DMS53 (cell line): ENCODE results near the gene NFIB.

Source experiments
- DNase-seq: peaks from one replicate; lab custom pipeline; 2025; lab: John Stamatoyannopoulos, UW

Gene NFIB

DNA sequence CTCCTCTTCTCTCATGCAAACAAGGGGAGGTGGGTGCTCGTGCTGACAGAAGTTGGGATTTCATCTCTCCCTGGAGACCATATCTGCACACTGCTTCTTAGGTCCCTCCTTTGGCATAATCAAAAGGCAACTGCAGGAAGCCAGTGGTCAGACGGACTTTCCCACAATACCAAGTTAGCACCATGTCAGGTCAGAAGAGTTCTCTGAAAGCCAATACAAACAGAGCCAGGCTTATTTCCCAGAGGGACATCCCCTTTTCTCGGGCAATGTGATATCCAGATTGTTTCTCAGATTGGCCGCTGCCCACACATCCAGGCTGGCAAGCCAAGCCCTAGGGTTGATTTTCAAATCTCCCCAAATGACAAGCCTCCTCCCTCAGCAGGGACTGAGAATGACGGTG is 241.1 kb downstream of the NFIB start:
- DNase-seq, result no peak

DNA sequence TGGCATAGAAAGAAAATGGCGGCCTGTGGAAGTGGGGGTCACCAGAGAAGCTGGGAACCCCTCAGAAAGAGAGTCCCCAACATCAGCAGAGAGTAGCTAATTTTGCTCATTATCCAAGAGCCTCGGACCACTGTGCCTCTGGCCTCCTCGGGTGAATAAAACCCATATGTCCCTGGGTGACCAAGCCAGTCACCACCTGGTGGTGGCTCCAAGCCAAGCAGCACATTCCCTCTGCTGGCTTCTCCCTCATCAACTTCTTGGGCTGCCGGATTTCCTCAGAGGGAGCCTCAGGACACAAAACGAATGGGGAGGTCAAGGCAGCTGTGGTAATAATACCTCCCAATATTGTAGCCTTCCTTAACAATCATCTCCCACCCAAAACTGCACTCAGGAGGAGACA is 242.5 kb downstream of the NFIB start:
- no peak for DNase-seq

DNA sequence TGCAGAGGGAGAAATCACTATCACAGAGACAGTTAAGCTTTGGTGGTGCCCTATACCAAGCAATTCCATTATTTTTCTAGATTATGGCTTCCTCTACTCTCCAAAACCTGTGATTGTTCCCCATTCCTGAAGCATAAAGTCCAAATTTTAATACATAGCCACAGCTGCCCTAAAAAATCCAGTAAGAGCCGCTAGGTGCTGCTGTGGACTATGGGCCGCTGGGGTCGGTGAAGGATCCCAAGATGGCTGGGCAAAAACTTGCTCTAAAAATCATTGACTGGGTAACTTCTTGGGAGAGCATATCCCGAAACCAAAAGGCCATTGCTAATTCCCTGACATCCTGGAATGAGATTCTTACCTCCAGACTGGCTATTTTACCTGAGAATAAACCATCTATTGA is 245.3 kb downstream of the NFIB start:
- DNase-seq, result no peak

DNA sequence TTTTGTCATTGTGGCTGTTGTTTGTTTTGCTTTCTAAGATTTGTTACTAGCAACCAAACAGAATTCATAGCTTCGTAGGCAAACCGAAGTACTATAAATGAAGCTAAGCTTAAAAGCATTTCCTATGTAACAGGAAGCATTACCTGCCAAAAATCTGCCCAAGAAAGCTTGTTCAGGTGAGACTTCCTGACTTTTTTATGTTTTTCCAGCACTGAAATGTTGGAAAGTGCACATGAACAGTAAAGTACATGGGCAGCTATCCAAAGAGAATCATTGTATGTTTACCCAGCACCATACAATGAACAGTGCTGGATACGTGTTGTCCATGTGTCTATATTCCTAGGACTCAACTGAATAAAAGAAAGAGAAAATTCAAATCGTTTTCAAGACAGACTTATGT is 247.1 kb downstream of the NFIB start:
- DNase-seq, result no peak

DNA sequence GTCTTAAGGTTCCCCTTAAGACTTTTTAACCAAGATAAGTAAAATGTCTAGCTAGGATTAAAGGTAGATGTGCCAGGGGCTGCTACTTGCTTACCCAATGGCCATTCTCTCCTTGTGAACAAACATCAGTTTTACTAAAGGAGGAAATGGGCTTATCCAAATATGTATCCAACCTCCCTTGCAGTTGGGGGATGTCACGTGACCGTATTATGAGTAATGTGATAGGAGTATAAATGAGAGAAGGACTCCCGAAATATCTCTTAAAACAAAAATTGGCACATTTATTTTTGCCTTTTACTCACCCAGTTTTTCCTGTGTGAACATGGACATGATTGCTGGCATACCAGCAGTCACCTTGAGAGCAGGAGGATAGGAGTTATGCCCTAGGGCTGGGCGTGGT is 247.9 kb downstream of the NFIB start:
- no peak for DNase-seq

DNA sequence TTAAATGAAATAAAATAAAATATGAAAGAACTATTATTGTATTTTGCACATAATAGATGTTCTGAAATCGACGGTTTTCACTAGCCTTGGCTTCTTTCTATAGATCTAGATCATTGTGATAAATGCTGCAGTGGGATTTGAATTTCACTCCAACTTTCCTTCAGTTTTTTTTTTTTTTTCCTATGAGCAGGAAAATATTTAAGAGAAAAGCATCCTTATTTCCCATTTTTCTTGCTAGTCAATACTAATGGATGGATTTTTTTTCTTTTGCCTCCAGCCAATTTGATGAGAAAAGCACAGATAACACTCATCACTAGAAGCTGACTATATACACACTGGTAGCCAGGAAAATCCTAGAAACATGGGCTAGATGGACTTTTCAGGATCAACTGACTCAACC is 249.0 kb downstream of the NFIB start:
- DNase-seq, result no peak

DNA sequence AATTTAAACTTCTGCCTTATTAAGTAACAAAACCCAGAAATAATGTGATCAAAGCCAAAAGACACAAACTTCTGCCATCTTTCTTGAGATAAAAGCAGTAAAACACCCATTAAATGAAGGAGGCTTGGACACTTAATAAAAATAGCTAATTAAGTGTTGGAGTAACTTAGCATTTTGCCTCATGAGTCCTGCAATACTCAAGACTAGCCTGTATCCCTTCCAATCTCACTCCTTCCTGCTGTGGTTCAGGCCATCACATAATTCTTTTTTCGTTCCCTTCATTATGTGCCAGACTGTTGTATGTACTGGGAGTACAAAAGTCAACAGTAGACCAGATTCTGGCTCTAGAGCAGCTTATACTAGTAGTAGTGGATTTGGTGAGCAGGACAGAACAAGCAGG is 250.2 kb downstream of the NFIB start:
- DNase-seq, result no peak

DNA sequence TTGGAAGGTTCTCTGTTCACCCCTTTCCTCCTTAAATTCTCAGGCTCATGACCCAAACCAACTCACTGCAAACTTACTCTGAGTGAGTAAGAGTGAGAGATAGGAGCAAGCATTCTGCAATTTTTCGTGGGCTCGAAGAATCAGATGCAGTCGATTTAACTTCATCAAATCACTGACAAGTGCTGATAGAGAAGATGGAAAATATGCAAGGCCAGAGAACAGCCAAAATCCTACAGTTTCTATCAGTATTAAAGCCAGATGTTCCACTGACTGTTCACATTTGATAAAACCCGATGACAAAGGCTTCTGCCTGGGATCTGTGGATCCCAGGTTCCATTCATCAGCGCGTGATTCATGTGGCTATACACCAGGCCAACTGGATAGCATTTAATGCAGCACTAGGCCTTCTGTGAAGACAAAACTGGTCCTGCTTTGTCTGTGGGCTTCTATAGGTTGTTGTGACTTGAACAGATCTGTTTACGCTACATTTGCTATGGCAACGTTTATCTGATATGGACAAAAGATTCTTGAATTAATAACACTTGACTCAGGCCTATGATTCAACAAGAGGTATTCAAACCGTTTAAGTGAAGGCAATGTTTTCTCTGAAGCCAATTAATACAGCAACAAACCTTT is 251.2 kb downstream of the NFIB start:
- DNase-seq, result peak; percentile 12

DNA sequence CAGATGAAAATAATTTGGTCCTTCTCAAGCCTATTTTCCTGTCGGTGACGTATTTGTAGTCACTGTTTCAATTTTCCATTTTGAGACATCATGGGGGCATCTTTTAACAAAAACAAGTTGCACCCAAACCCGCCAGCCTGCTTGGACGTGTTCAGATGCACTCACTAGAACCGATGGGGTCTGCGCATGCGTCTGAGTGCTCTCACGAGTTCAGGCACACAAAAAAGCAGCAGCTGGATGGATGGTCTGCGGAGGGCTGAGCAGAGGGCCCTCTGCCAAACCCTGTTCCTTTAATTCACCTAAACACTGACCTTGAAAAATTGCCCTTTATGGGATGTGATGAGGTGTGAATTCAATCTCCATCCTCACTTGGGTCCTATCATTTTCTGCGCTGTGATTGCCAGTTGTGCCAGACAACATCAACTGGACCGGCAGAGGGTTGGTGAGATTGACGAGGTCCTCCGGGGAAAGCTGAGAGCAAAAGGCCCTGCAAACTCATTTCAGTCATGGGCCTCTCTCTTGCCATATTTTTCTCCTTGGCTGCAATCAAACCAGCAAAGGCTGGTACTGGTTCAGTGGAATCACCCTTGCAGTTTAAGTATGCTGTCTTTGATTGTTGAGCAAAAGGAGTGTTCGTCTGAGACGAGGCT is 251.9 kb downstream of the NFIB start:
- no peak for DNase-seq

DNA sequence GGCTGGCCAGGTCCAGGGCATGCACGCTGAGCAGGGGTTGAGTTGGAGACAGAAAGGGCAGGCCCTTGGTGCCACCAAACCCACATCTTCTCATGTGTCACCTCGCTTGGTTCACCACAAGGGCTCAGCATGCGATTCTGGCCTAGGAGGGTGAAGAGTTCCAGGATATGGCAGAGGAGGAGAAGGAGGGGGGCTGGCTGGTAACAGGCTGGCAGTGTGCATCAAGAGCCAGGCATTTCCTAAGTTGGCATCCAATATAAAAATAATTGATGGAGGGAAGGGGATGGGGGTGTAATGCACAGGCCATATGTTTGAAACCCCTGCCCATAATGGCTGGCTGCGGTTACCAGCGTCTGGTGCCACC is 255.6 kb downstream of the NFIB start:
- no peak for DNase-seq

DNA sequence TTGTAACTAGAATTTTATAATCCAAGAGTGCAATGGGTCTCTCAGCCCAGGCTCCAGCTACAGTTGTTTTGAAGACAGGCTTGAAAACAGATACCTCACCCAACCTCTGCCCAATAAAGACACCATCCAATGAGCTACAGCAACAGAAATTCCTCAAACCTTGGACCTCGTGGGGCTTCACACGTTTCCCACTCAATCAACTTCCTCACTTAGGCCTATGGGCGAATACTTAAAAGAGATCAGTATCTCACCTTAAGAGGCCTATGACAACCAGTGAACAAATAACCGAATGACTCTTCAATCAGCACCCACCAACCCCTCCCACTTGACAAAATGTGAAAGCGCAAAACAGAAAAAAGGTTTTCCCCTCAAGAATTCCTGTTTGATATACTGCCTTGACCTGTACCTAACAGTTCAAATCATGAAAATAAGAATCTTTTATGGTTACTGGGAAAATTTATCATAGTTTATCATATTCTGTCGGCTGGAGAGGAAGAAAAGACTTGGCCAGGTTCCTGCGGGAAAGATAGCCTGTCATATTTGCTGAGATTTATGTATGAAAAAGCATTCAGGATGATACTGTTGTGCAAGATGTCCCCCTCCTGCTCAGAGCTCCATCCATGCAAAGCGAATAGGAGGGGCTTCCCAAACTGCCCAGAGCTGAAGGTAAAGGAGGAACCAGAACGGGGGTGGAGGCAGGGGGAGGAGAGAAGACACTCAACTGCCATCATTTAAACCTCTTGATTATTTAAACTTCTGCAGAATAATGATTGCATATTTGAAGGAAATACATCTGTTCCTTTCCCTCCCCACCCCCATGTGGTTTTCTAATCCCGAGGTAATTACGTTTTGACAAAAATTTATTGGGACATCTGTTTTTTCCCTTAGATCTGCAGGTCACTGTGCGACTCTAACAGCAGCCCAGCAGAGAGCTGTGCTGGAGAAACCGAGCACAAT is 256.3 kb downstream of the NFIB start:
- DNase-seq, result no peak

DNA sequence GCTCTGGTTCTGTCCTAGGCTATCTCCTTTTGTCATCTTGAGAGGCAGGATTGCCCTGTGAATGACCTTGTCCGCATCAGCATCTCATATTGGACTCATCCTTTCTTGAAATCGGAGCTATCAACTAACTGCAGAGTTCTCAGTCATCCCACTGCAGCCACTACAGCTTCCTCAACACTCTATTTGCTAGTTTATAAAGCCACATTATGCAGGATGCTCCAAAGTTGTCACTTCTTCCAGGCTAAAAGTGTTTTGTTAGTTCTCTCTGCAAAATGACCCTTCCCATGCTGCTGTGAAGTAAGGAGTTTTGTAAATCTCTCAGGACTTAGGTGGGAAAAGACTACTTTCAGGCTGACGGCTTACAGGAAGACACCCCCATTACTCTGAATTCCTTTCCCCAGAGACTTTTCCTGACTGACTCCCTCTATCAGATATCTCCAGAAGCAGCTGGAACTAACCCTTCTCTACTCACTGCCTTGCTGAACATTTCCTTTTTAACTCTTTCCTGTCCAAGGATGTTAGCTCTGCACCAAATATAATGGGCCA is 257.6 kb downstream of the NFIB start:
- DNase-seq, result no peak

DNA sequence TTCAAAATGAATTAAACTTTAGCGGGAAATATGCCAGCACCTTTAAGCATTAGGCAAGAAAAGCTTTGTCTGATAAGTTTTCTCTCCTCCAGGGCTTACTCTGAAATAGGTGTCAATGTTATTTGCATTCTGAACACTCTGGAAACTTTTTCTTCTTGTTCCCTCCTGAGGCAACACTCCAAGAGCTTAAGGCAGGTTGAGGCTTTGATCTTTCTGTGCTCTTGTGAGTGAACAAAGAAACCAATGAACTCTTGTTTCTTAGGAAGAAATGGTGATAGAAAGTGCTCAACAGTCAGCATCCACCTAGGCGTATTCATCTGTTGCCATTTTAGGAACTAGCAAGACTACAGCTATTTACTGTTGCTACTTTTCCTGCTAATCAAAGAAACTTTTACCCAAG is 259.8 kb downstream of the NFIB start:
- DNase-seq, result no peak

DNA sequence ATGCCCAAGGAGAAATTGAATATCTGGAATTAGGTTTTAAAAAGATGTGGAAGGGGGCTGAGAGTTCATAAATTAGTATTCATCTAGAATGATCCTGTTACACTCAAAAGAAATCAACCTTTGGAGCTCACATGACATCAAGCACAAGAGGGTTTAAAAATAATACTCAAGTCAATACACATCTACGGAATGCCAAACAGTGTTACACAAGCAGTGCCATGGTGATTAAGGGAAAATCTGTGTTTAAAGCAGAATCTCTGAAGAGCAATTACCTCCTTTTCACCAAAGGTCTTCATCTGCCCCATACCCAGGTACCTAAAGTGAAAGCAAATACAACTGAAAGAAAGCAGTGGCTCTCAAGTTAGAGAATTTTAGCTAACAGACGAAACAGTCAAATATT is 261.6 kb downstream of the NFIB start:
- DNase-seq, result peak; percentile 0

DNA sequence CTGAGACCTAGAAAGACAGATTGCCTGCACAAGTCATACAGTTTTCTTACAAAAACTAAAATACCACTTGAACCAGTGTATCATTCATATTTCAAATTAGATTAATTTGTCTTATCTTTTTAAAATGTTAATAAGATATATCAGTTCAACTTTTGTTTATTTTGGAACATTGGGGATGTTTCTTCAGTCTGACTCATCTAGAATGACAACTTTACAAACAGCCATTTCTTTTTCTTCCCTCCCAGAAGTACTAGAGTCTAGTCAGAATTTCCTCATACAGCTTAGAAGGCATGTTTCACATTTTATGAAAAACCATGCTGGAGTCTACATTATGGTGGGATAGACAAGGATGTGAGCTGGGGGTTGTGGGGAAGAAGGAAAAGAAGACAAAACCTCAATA is 262.5 kb downstream of the NFIB start:
- no peak for DNase-seq

DNA sequence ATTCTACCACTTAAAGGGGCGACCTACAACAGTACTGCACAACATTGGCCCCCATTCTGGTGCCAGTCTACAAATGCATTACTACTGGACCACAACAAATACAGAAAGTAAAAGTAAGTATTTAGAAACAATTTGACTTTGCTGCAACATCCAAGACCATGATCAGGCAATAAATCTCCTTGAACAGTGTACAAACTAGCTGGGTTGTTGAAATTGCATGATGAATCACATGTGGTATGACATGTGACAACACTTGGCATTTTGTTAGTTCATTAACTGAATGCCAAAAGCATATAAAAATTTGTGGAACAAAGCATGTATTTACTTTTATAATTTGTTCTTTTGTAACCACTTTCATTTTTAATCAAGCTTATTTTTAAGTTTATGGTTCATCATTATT is 270.5 kb downstream of the NFIB start:
- DNase-seq, result no peak

DNA sequence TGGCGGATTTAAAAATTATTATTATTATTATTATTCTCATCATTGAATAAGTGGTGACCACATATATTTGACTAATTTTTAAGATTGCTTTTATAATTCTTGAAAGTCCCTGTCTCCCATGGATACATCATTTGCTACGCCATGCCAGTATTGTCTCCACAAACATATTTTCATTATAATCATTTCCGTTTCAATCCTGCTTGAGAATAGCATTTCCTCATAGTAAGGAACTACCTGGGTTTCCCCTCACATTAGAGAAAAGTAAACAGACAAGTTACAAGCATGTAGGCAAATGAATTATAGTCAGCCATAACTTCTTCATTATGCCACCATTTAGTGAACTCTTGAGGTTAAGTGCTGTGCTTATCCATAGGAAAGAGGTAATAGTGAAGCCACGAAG is 276.6 kb downstream of the NFIB start:
- no peak for DNase-seq

DNA sequence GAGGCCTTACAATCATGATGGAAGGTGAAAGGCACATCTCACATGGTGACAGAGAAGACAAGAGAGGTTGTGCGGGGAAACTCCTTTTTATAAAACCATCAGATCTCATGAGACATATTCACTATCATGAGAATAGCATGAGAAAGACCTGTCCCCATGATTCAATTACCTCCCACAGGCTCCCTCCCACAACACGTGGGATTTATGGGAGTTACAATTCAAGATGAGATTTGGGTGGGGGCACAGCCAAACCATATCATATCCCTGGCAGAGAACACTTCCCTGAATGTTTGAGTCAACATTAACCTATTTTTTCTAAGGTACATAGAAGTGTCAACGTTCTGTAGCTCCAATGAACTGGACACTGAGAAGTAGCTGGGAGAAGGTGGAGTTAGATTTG is 280.9 kb downstream of the NFIB start:
- DNase-seq, result no peak
